K562 (cell line): ENCODE measurements around the gene ZNHIT2. TPM values are rescaled to one million over a fixed set of nuclear protein-coding genes. Genes with fewer than 3 reads are reported as not detected.

ENCODE experiments used
- CBX3 ChIP-seq, 2 experiments: IDR thresholded peaks; 1 replicate in 1 of 2; 2 replicates in 1 of 2; pipeline ENCODE4 v1.6.1; 2012; ENCODE audit warnings: inconsistent platforms in 2 of 2, low read length in 2 of 2, borderline replicate concordance in 1 of 2, control low read depth in 1 of 2
- CXXC5 ChIP-seq: fragments of 250-450 bp; sonication (Bioruptor Pico); IDR thresholded peaks from 2 replicates; pipeline ENCODE4 v1.8.0; 2022; ENCODE audit warnings: inconsistent platforms, mild to moderate bottlenecking, moderate library complexity
- MCM3 ChIP-seq: fragments of 450-650 bp; IDR thresholded peaks from 2 replicates; pipeline ENCODE4 v1.6.1; 2016
- NRF1 ChIP-seq, 2 experiments: fragments of 450-650 bp; IDR thresholded peaks in 1 of 2; conservative IDR thresholded peaks in 1 of 2; 2 replicates each; pipeline ENCODE4 v1.6.1; 2014; ENCODE audit warnings: mild to moderate bottlenecking in 2 of 2
- RB1 ChIP-seq: fragments of 450-650 bp; IDR thresholded peaks from 2 replicates; pipeline ENCODE4 v1.6.1; 2017; ENCODE audit warnings: low read depth, mild to moderate bottlenecking
- RBM15 ChIP-seq: fragments of 200-400 bp; formaldehyde crosslinking; IDR thresholded peaks from 2 replicates; pipeline ENCODE4 v1.6.1; 2018; ENCODE audit warnings: mild to moderate bottlenecking, low read length, moderate library complexity; ENCODE audit not compliant: insufficient read depth
- ZFP1 ChIP-seq: fragments of 450-650 bp; formaldehyde crosslinking; IDR thresholded peaks from 2 replicates; pipeline ENCODE4 v1.4.0; 2020; ENCODE audit warnings: mild to moderate bottlenecking, mixed read lengths
- ZNF140 ChIP-seq: fragments of 250-450 bp; sonication (Bioruptor Pico); IDR thresholded peaks from 2 replicates; pipeline ENCODE4 v1.8.0; 2021; ENCODE audit warnings: moderate library complexity, mild to moderate bottlenecking, inconsistent platforms
- polyA plus RNA-seq, 8 experiments: library from polyadenylated mRNA; depleted of rRNA in 4 of 8; stranded (reverse) in 5 of 8; unstranded in 3 of 8; fragments of >200 nt; fragmentation: Nextera tagmentation in 2 of 8; fragmentation: Illumina TruSeq in 1 of 8; extraction: Ambion mirVana in 2 of 8; extraction: Trizol in 1 of 8; gene quantifications; 2 replicates each; pipeline versions ENCODE4 v1.2.1 to v1.2.3, GENCODE V29; 2011 to 2014; ENCODE audit warnings: inconsistent platforms in 1 of 8, missing spikeins in 1 of 8
- total RNA-seq, 7 experiments: library from RNA; depleted of rRNA in 6 of 7; stranded (reverse); fragments of >200 nt in 6 of 7; fragmentation: Illumina TruSeq in 2 of 7; extraction: Trizol in 2 of 7; gene quantifications; 2 replicates each; pipeline versions ENCODE4 v1.2.1 to v1.2.3, GENCODE V29; 2011 to 2021; ENCODE audit warnings: low replicate concordance in 1 of 7
- TF ChIP-seq, protein P1 (sequence below), 2 experiments: fragments of 450-650 bp; formaldehyde crosslinking in 1 of 2; IDR thresholded peaks; 2 replicates each; pipeline versions ENCODE4 v1.4.0 to v1.6.1; 2014 to 2020; ENCODE audit warnings: mild to moderate bottlenecking in 2 of 2, borderline replicate concordance in 1 of 2, low read depth in 1 of 2
- TF ChIP-seq, protein P2 (sequence below): IDR thresholded peaks from 2 replicates; pipeline ENCODE4 v1.6.1; 2016; ENCODE audit warnings: missing genetic modification characterization, missing compliant biosample characterization
- TF ChIP-seq, protein P3 (sequence below), 2 experiments: fragments of 450-650 bp; conservative IDR thresholded peaks; 2 replicates each; pipeline ENCODE4 v1.6.1; 2017; ENCODE audit warnings: mild to moderate bottlenecking in 2 of 2, moderate library complexity in 2 of 2
- TF ChIP-seq, protein P4 (sequence below): fragments of 250-450 bp; sonication (Bioruptor Pico); IDR thresholded peaks from 2 replicates; pipeline ENCODE4 v1.5.0; 2021; ENCODE audit warnings: mild to moderate bottlenecking, borderline replicate concordance

Gene ZNHIT2
- total and polyA plus RNA-seq, 9 of the 15 experiments (the other 6 are each of a cell fraction or from before 2014, with no cell fraction given) = 0.08 to 39.0 (median 2.5) TPM

DNA sequence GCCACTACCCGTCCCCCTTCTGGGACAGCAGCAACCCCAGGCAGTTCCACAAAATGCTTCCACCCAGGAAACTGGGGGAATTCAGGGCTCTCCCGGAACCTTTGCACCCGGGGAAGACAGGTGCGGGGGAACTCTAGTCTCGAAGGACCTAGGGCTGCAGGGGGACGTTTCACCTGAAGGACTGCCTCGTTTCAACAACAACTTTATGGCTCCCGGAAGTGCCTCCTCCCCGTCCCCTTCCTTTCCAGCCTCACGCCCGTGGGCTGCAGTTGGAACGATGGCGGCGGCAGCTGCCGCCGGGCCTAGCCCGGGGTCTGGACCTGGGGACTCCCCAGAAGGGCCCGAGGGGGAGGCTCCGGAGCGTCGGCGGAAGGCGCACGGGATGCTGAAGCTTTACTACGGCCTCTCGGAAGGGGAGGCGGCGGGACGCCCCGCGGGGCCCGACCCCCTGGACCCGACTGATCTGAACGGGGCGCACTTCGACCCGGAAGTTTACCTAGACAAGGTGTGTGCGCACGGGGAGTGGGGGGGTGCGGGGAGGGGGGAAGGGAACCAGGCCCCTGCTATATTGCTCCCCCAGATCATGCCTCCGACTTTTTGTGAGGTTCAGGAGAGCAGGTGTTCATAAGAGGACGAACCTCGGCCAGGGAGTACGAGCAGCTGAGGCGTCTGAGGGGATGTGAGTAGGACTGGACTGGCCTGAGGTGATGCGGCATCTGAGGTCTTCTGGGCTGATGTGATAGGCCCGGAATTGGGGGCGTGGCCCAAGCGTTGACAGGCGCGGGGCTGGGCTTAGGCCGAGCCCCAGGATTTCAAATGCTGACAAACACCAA, 21.3 kb downstream of the ZNHIT2 start, which contains the start of gene VPS51 (continued):
- TF ChIP-seq, protein P1, sequence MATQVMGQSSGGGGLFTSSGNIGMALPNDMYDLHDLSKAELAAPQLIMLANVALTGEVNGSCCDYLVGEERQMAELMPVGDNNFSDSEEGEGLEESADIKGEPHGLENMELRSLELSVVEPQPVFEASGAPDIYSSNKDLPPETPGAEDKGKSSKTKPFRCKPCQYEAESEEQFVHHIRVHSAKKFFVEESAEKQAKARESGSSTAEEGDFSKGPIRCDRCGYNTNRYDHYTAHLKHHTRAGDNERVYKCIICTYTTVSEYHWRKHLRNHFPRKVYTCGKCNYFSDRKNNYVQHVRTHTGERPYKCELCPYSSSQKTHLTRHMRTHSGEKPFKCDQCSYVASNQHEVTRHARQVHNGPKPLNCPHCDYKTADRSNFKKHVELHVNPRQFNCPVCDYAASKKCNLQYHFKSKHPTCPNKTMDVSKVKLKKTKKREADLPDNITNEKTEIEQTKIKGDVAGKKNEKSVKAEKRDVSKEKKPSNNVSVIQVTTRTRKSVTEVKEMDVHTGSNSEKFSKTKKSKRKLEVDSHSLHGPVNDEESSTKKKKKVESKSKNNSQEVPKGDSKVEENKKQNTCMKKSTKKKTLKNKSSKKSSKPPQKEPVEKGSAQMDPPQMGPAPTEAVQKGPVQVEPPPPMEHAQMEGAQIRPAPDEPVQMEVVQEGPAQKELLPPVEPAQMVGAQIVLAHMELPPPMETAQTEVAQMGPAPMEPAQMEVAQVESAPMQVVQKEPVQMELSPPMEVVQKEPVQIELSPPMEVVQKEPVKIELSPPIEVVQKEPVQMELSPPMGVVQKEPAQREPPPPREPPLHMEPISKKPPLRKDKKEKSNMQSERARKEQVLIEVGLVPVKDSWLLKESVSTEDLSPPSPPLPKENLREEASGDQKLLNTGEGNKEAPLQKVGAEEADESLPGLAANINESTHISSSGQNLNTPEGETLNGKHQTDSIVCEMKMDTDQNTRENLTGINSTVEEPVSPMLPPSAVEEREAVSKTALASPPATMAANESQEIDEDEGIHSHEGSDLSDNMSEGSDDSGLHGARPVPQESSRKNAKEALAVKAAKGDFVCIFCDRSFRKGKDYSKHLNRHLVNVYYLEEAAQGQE (IDR thresholded peaks at IDR 0.05; ENCODE audit: borderline replicate concordance) = no peak
- TF ChIP-seq, protein P1 (CRISPR knock-in tag; IDR thresholded peaks at IDR 0.05; ENCODE audit: low read depth) = peak; percentile 67; the same call in 1 of the 2 replicates
- TF ChIP-seq MCM3 = no peak
- TF ChIP-seq NRF1 (conservative IDR thresholded peaks at IDR 0.05 in 1 of 2, IDR thresholded peaks at IDR 0.05 in 1 of 2) = peak; percentile 66 to 70
- TF ChIP-seq, protein P2, sequence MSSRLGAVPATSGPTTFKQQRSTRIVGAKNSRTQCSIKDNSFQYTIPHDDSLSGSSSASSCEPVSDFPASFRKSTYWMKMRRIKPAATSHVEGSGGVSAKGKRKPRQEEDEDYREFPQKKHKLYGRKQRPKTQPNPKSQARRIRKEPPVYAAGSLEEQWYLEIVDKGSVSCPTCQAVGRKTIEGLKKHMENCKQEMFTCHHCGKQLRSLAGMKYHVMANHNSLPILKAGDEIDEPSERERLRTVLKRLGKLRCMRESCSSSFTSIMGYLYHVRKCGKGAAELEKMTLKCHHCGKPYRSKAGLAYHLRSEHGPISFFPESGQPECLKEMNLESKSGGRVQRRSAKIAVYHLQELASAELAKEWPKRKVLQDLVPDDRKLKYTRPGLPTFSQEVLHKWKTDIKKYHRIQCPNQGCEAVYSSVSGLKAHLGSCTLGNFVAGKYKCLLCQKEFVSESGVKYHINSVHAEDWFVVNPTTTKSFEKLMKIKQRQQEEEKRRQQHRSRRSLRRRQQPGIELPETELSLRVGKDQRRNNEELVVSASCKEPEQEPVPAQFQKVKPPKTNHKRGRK (tag) = no peak
- TF ChIP-seq RBM15 = no peak
- TF ChIP-seq ZNF140 = no peak
- TF ChIP-seq RB1 = peak; percentile 94
- peak; percentile 88 for TF ChIP-seq CXXC5 (CRISPR knock-in tag)
- TF ChIP-seq, protein P3, sequence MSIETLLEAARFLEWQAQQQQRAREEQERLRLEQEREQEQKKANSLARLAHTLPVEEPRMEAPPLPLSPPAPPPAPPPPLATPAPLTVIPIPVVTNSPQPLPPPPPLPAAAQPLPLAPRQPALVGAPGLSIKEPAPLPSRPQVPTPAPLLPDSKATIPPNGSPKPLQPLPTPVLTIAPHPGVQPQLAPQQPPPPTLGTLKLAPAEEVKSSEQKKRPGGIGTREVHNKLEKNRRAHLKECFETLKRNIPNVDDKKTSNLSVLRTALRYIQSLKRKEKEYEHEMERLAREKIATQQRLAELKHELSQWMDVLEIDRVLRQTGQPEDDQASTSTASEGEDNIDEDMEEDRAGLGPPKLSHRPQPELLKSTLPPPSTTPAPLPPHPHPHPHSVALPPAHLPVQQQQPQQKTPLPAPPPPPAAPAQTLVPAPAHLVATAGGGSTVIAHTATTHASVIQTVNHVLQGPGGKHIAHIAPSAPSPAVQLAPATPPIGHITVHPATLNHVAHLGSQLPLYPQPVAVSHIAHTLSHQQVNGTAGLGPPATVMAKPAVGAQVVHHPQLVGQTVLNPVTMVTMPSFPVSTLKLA (conservative IDR thresholded peaks at IDR 0.05) = peak; percentile 81 to 88
- TF ChIP-seq, protein P4, sequence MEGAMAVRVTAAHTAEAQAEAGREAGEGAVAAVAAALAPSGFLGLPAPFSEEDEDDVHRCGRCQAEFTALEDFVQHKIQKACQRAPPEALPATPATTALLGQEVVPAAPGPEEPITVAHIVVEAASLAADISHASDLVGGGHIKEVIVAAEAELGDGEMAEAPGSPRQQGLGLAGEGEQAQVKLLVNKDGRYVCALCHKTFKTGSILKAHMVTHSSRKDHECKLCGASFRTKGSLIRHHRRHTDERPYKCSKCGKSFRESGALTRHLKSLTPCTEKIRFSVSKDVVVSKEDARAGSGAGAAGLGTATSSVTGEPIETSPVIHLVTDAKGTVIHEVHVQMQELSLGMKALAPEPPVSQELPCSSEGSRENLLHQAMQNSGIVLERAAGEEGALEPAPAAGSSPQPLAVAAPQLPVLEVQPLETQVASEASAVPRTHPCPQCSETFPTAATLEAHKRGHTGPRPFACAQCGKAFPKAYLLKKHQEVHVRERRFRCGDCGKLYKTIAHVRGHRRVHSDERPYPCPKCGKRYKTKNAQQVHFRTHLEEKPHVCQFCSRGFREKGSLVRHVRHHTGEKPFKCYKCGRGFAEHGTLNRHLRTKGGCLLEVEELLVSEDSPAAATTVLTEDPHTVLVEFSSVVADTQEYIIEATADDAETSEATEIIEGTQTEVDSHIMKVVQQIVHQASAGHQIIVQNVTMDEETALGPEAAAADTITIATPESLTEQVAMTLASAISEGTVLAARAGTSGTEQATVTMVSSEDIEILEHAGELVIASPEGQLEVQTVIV (CRISPR knock-in tag) = no peak
- no peak for TF ChIP-seq ZFP1
- TF ChIP-seq CBX3 (IDR thresholded peaks at IDR 0.05; ENCODE audit: borderline replicate concordance in 1 of 2, low read length in 2 of 2) = peak in 1 of 2 experiments; percentile 96; a peak in 2 of 3 replicates
